GM19351 (cell line): ENCODE results near the gene SHROOM4.

Experiments used
- ATAC-seq: cut with Tn5 transposase; IDR thresholded peaks from one replicate; pipeline ENCODE4 v1.9.1; 2021; ENCODE audit warnings: mild to moderate bottlenecking, moderate library complexity; ENCODE audit not compliant: unreplicated experiment

Gene SHROOM4

DNA sequence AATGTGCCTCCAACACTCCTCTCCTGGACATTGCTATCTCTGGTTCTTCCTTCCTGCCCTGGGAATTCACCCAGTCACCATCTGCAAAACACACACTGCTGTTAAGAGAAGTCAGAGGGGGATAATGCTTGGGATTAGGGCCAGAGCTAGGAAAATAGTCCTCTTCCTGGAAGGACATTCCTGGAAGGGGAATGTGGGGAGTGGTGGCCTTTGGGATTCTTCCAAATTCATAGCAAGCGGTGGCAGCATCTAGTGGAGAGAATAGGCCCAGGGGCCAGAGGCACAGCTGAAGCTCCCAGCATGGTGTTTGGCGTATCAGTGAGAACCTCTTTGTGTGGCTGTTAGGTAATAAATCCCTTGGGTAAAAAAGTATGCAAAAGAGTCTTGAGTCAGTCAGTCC, 34.3 kb downstream of the SHROOM4 start:
- ATAC-seq: no peak

DNA sequence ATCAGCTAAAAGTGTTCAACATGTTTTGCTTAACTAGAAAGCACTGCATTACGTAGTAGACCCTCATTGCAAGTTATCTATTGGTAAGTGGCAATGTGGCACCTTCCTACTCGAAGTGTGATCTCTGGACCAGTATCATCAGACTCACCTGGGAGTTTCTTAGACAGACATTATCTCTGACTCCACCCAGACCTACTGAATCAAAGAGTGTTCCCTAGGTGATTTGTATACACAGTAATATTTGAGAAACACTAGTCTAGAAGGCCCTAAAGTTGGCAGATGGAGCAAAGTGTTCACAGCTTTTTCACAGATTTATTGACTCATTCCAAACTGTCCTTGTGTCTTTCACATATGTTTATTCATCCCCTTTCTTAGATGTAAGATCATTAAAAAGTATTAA, 35.7 kb downstream of the SHROOM4 start:
- no peak for ATAC-seq

DNA sequence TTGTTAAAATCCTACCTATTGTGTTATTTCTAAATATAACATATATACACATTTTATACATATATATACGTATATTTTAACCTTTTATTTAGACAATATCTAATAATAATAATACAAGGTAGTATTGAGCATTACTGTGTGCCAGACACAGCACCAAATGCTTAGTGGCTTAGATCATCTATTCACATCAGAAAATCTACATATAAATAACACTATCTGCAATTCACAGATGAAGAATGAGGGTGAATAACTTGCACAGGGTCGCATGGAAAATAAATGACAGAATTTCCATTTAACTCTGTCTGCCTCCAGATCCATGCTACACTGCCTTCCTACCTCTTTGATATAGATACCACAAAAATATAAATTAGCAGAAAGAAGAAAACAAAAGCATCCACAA, 37.7 kb downstream of the SHROOM4 start:
- no peak for ATAC-seq

DNA sequence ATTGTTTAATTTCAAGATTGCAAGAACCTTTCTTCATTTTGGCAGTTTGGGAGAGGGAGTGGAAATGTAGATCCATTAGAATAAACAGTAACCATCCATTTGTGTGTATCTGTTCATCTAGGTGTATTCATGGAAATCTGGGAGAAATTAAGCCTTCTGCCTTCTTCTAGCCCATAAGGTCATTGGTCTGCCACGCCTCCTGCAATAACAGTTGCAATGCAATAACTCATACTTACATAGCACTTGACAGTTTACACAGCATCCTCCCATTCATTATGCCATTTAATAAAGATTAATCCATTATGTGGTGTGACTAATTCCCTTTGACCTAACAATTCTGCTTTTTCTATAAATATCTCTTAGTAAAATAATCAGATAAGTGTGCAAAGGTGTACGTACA, 42.6 kb downstream of the SHROOM4 start:
- no peak for ATAC-seq

DNA sequence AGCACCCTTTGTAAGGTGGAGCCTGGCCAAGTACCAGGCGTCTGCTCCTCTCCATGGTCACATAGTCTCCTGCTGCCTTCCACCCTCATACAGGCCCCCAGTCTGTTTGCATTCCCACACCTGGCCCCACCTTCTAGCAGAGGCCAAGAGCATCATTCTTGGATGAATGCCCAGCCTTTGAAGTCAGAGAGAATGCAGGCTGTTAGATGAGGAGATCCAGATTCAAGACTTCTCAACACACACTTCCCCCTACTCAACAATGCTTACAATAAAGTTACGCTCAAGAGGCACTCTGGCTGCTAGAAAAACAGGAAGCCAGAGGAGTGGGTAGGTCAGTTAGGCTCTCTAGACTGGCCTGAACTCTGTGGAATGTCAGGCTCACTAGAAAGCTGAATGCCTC, 43.3 kb downstream of the SHROOM4 start:
- ATAC-seq: no peak

DNA sequence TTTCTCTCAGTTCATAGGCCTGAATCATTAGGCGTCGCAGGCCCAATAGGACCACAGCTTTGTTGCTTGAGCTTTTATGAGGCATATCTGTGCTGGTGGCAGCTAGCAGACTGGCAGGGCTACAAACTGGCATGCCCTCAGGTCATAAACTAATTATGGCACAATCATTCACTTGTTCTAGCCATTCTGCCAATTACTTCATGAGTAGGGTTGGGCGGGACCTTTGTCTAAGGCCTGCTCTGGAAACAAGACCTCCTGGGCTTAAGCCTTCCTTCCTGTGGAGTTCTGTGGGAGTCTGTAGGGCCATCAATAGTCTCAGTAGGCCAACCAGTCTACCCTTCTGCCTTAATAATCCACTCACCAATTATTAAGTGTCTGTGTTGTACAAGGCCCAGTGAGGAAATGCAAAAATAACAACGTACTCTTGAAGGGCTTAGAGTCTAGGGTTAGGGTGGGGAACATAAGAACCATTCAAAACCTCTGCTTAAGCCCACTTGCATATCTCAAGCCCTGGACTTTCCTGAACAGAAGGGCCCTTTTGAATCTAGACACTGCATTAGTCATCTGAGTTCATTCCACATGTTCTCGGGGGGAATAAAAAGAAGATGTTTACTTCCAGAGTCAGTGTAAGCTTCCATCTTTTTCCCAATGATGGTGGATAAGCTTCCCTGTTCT, 44.5 kb downstream of the SHROOM4 start:
- no peak for ATAC-seq

DNA sequence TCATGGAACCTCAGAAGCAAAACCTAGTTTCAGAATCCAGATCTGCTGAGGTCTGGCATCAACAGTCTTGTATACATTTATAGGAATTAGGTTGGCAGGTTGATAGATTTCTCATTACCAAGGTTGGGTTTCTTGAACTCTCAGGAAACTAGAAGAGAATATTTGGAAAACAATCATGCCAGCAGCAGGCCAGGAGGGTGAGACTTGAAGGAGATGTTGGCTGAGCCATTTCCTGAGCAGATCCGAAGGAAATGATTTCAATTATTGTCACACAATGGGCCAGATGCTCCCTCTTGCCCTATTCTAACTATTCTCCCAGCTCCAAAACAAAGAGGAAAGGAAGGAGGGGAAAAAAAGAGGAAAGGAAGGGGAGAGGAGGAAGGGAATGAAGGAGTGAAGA, 45.2 kb downstream of the SHROOM4 start:
- no peak for ATAC-seq

DNA sequence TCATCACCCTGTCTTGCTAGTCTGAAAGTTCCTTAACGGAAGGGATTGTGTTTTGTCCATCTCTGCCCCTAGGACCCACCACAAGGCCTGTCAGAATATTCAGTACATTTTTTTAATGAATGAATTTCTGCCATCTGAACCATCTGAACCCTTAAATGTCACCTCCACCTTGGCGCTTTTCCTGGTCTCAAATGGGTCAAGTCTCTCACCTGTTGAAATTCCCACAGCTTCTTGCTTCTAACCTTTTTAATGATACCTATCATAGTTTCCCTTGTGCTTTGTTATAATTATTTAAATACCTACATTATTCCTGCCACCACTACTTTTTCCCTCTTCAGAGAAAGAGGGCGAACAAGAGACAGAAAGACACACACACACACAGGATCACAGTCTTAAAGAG, 48.0 kb downstream of the SHROOM4 start:
- ATAC-seq: no peak

DNA sequence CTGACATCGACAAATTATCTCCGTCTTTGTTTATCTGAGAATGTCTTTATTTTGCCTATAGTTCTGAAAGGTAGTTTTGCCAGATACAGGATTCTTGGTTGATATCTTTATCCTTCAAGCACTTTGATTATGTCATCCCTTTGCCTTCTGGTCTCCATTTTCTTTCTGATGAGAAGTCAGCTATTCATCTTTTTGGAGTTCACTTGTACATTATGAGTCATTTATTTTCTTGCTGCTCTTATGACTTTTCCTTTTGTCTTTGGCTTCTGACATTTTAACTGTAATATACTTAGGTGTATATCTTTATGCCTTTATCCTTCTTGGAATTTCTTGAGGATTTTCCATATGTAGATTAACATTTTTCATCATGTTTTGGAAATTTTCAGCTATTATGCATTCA, 51.4 kb downstream of the SHROOM4 start:
- no peak for ATAC-seq

DNA sequence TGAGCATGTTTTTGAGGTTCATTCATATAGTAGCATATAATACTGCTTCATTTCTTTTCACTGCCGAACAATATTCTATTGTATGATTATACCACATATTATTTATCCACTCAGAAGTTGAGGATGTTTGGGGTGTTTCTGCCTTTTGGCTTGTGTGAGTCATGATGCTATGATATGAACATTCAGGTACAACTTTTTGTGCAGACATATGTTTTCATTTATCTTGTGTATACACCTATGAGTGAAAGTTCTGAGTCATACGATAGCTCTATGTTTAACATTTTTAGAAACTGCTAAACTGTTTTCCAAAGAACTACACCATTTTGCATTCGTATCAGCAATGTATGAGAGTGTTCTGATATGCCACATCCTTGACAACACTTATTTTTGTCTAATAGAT, 57.7 kb downstream of the SHROOM4 start:
- no peak for ATAC-seq

DNA sequence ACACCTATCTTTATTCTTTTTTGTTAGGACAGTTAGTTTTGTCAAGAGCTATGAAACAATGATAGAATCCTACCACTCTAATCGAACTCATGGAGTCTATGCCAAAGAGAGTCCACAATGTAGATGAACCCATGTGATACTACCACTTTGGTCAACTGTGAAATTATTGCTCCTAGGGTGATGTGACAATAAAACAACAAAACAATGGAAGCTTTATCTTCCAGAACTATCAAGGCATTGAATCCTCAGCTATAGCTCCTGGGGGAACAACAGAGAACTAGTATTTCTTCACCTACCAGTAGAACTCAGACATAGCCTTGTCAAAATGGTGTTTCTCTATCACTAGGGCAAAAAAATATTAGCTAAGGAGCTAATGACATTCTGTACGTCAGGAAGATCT, 62.9 kb downstream of the SHROOM4 start:
- ATAC-seq: no peak

DNA sequence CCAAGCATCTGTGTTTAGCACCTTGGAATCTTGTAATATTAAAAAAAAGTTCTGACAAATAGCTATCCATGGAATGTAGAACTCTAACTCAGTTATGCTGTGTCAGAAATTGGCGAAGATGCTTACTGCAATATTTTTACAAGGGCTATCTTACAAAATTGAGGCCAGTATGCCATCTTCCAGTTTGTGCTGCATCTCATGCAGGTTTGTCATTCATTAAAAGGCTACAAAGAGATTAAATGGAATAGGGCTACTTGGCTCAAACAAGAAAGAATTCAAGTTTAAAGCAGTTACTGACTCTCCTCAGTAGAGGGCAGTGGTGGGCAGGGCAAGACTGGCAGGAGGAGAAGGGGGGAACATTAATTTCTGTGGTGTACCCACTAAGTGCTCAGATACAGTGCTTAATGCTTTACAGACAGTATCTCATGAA, 66.5 kb downstream of the SHROOM4 start:
- no peak for ATAC-seq

DNA sequence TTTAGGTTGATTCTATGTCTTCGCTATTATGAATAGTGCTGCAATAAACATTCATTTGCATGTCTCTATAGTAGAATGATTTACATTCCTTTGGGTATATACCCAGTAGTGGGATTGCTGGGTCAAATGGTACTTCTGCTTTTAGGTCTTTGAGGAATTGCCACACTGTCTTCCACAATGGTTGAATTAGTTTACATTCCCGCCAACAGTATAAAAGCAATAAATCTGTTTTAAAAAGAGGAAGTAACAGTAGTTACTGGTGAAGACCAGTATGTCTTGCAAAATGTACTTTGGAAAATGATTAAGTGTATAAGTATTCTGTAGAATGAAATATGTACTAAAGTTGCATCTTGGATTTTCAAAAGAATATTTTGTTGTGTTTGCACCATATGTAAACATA, 77.3 kb downstream of the SHROOM4 start:
- no peak for ATAC-seq

DNA sequence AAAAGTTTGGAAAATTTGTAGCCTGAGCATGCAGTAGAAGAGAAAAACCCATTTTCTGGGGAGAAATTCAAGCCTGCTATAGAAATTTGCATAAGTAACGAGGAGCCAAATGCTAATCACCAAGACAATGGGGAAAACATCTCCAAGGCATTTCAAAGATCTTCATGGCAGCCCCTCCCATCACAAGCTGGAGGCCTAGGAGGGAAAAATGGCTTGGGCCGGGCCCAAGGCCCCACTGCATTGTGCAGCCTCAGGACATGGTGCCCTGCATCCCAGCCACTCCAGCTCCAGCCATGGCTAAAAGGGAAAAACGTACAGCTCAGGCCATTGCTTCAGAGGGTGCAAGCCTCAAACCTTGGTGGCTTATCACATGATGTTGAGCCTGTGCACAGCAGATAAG, 87.7 kb downstream of the SHROOM4 start:
- ATAC-seq: no peak

DNA sequence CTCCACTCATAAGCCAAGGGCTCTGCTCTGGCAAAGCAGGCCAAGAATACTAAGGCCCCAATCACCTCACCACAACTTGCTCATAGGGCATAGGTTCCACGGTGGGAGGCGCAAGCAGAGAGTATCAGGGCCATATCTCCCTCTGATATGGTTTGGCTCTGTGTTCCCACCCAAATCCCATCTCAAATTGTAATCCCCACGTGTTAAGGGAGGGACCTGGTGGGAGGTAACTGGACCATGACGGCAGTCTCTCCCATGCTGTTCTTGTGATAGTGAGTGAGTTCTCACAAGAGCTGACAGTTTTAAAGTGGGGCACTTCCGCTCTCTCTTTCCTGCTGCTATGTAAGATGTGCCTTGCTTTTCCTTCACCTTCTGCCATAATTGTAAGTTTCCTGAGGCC, 88.7 kb downstream of the SHROOM4 start:
- no peak for ATAC-seq

DNA sequence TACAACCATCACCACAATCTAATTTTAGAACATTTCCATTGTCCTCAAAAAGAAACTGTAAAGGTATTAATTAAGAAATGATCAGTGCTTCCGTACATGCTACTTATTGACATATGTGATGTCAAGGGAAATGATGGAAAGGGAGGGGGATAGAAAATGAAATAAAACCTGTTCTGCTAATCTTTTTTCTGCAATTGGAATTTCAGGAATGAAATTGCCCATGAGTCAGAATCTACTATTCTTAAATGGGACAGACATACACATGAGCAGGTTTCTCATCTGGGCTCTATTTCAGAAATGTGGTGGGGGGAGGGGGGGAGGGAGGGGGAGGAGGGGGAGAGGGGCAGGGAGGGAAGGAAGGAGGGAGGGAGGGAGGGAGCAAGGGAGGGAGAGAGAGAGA, 91.0 kb downstream of the SHROOM4 start:
- no peak for ATAC-seq

DNA sequence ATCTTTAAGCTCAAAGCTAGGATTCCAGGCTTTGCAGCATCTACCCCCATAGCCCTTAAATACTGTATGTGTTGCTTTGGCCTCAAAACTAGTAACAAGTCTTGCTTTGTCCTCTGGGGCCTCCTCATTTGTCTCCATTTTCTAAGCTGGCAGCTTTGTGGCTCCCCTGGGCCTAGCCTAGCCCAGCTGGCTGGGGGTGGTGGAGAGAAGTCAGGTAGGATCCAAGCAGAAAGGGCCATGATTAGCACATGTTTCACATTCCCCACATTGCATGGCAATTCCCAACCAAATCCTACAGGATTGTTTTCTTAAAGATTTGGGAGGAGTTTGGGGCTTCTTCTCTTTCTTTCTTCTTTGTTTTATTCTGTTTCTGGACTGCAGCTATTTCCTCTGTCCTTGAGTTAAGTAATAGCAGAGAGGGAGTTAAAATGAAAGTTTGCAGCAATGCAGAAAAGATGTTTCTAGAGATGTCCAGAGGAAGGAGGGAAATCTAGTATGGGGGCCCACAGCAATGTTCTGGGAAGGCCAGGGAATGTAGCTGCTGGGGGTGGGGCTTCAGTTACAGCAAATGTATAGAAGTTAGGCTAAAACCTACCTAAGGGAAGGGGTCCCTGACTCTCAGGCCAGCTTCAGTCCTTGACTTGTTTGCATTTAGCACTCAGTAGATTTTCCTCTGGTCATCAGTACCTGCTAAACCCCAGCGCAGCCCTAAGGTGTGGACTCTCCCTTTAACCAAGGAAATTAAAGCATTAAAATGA, 92.1 kb downstream of the SHROOM4 start:
- ATAC-seq: no peak

DNA sequence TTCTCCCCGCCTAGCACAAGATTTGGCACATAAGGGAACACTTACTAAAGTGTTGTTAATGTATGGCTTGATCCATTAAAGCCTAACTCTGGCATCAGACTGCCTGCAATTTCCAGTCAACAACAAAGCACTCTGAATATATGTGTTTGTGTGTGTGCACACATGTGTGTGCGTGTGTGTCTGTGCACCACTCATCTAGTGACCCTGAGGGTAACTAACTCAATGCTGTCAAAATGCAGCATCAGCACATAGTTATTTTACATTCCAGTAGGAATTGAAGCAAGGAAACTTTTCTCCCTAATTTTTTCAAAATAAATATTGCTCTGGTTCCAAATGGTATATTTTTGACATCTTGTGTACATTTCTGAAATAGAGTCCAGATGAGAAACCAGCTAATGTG, 94.4 kb downstream of the SHROOM4 start:
- ATAC-seq: no peak

DNA sequence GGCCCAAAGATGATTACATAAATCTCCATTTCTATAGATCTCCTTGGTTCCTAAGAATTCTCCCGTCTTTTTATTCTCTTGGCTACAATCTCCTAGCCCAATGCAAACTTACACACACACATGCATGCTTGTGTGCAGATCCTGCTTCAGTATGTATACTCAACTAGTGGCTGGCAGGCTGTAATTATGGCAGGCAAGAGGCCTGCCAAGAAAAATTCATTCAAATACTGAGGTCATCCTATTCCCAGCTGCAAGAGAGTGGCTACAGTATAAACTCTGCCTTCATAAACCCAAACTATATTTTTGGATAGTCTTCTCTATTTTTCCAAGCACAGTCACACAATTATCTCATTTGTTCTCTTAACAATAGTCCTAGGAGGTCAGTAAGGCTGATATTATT, 95.2 kb downstream of the SHROOM4 start:
- no peak for ATAC-seq

DNA sequence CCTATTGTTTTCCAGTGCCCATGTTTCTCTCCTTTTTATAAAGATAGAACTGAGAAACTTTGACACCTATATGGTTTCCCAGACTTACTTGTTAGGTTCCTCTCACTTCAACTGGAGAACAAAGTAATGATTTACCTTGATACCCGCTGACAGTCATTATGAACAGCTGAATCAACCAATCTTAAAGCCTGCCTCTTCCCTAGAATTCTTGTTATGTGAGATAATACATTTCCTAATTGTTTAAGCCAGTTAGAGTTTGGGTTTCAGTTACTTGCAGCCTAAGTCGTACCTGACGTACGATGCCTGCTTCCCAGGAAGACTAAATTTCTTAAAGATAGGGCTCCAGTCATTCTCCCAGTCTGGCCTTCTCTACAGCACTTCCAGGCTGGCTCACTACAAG, 97.3 kb downstream of the SHROOM4 start:
- ATAC-seq: no peak

DNA sequence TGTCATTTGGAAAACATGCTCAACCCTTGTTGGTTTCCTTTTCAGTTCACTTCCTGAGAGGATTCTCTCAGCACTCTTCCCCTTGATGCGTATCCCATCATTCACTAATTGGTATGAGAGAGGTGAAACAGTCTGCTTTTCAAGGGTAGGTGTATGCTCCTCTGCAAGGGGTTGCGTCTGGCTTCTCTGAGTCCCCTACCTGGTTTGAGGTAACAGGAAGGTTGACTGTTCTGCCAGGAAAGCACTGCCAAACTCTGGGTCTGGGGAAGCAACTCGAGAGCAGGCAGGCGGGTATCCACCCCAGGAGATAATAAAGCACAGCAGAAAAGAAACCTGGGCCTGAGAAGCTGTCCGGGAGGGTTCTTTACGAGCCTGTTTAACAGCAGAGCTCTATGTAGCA, 101.2 kb downstream of the SHROOM4 start:
- ATAC-seq: no peak

DNA sequence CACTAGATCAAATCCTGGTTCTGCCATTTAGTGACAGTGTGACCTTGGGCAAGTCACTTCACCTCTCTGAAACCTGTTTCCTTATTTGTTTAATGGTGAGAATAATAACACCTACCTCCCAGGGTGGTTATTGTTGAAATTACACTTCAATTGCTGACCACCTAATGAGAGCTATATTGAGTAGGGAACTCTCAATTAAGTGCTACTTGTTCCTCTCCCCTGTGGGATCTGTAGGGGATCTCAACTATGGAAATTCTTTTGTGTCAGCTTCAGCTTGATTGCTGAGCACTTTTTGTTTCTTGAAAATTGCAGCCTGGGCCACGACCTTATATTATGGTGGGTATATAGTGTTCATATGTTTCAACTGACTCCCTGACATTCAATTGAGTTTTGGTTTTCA, 102.1 kb downstream of the SHROOM4 start:
- no peak for ATAC-seq
